ENCODE results near the gene PTPRZ1.

The PTPRZ1 gene

GRCh38 chr7:121891731-121892130, 18.8 kb downstream of the PTPRZ1 start:
- DNase-seq (ENCODE audit: low read depth in 2 of 2) = no peak

GRCh38 chr7:121901026-121901425, 28.1 kb downstream of the PTPRZ1 start:
- no peak for DNase-seq (ENCODE audit: low read depth in 2 of 2)

- DNase-seq (ENCODE audit: low read depth in 2 of 2) = no peak
Measured at GRCh38 chr7:121904120-121904519, 31.2 kb downstream of the PTPRZ1 start.

GRCh38 chr7:121908042-121908441, 35.1 kb downstream of the PTPRZ1 start:
- no peak for DNase-seq (ENCODE audit: low read depth in 2 of 2)

- DNase-seq (ENCODE audit: low read depth in 2 of 2) = no peak
Measured at GRCh38 chr7:121909716-121910345, 36.9 kb downstream of the PTPRZ1 start.

GRCh38 chr7:121913947-121914675, 41.1 kb downstream of the PTPRZ1 start:
- DNase-seq (ENCODE audit: low read depth in 2 of 2) = no peak

- no peak for DNase-seq (ENCODE audit: low read depth in 2 of 2)
Measured at GRCh38 chr7:121914676-121915279, 41.8 kb downstream of the PTPRZ1 start.

GRCh38 chr7:121916211-121916610, 43.2 kb downstream of the PTPRZ1 start:
- no peak for DNase-seq (ENCODE audit: low read depth in 2 of 2)

- DNase-seq (ENCODE audit: low read depth in 2 of 2) = no peak
Measured at GRCh38 chr7:121919986-121920385, 47.0 kb downstream of the PTPRZ1 start.

GRCh38 chr7:121924269-121925186, 51.6 kb downstream of the PTPRZ1 start:
- no peak for DNase-seq (ENCODE audit: low read depth in 2 of 2)

- no peak for DNase-seq (ENCODE audit: low read depth in 2 of 2)
Measured at GRCh38 chr7:121931149-121931902, 58.4 kb downstream of the PTPRZ1 start.

GRCh38 chr7:121932768-121933167, 59.8 kb downstream of the PTPRZ1 start:
- DNase-seq (ENCODE audit: low read depth in 2 of 2) = no peak

- no peak for DNase-seq (ENCODE audit: low read depth in 2 of 2)
Measured at GRCh38 chr7:121936951-121937623, 64.1 kb downstream of the PTPRZ1 start.

GRCh38 chr7:121938429-121938996, 65.6 kb downstream of the PTPRZ1 start:
- no peak for DNase-seq (ENCODE audit: low read depth in 2 of 2)

GRCh38 chr7:121940918-121941317, 68.0 kb downstream of the PTPRZ1 start:
- DNase-seq (ENCODE audit: low read depth in 2 of 2) = no peak

- no peak for DNase-seq (ENCODE audit: low read depth in 2 of 2)
Measured at GRCh38 chr7:121941830-121942229, 68.9 kb downstream of the PTPRZ1 start.

- no peak for DNase-seq (ENCODE audit: low read depth in 2 of 2)
Measured at GRCh38 chr7:121945066-121945465, 72.1 kb downstream of the PTPRZ1 start.

- no peak for DNase-seq (ENCODE audit: low read depth in 2 of 2)
Measured at GRCh38 chr7:121945480-121946236, 72.7 kb downstream of the PTPRZ1 start.

GRCh38 chr7:121953164-121953563, 80.2 kb downstream of the PTPRZ1 start:
- no peak for DNase-seq (ENCODE audit: low read depth in 2 of 2)

- no peak for DNase-seq (ENCODE audit: low read depth in 2 of 2)
Measured at GRCh38 chr7:121953601-121954000, 80.6 kb downstream of the PTPRZ1 start.

All from stimulated activated CD8-positive, alpha-beta memory T cell treated with anti-CD3 and anti-CD28 coated beads, Interleukin-2, amount 100 ng/mL, for 48 hours (primary cell).